ENCODE results near the gene SH3RF1. TPM values are rescaled to one million over a fixed set of nuclear protein-coding genes. Genes with fewer than 3 reads are reported as not detected.
"Not testable (repeated sequence)": the region's sequence is repeated elsewhere in the genome, so short reads cannot be mapped to it uniquely, and the experiment has no call there.

SH3RF1 gene
- total RNA-seq, 1 donor from 2014 or later: 11.2 TPM

DNA sequence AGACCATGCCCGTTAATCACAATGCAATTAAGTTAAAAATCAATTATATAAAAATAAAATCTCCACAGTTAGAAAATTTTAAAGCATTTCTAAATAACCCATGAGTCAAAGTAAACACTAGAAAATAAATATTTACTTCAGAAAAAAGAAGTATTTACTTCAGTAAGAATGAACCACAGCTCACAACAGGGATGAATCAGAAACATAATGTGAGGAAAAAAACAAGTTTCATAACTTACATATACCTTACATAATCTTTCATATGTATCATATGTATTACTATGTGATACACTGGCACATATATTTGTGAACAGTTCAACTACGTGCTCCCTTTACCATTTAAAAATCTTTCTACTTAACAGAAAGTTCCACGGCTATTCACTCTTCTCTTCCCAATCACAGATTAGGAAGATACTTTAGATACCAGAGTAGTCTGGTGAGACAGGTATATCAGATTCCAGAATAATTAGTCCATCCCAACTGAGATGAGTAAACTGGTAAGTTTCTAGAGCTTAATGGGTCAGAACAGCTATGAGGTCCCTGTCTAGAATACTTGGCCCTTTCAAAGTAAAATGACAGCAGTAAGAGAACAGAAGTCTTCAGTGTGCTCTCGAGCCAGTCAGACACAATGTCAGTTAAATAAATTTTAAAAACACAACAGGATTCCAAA is 70.3 kb downstream of the SH3RF1 start:
- DNase-seq: no peak

DNA sequence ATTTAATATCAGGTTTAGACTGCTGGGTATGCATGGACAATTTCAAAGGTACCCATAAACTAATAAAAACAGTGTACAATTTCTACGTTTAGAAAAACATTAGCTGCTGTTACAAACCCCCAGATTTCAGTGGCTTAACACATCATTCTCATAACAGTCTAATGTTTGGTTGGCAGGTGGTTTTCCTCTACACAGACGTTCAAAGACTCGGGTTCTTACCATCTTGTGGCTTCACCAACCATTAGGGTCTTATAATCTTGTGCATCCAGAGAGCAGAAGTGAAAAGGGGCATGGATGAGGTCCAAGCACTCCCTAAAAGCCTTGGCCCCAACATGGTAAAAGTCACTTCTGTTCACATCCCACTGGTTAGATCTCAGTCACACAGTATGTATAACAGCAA is 71.6 kb downstream of the SH3RF1 start:
- no peak for DNase-seq

GRCh38 chr4:169198167-169198566 is 72.6 kb downstream of the SH3RF1 start:
- no peak for DNase-seq

GRCh38 chr4:169197206-169197605 is 73.5 kb downstream of the SH3RF1 start:
- DNase-seq: not testable (repeated sequence)

DNA sequence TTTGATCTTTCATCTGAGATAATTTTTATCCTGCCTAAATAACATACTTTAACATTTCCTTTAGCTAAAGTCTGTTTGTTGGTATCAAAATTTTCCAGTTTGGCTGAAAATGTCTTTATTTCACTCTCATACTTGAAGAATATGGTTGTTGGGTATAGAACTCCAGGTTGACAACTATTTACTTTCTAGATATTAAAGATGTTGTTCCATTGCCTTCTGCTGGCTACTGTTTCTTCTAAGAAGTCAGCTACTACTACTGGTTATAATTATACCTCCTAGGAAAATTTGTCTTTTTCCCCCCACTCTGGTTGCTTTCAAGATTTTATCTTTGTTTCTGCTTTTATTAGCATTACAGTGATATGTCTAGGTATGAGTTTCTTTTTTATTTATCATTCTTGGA is 75.7 kb downstream of the SH3RF1 start:
- no peak for DNase-seq

GRCh38 chr4:169189968-169190367 is 80.8 kb downstream of the SH3RF1 start:
- not testable (repeated sequence) for DNase-seq

DNA sequence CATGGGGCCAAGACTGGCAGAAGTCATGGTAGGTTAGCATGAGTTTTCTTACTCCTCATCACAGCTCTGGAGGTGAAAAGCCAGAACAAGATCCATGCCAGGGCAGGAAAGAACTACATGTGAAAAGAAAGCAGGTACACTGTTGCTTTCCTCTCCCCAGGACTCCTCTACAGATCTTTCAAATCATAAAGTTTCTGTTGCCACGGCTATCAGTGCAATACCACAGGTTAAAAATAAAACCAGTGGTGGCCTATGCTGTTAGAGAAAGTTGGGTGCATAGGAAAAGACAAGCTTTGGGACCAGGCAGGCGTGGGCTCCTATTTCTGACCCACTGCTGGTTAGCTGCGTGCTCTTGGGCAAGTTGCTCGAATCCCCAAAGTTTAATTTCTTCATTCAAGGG is 81.4 kb downstream of the SH3RF1 start:
- DNase-seq: no peak

DNA sequence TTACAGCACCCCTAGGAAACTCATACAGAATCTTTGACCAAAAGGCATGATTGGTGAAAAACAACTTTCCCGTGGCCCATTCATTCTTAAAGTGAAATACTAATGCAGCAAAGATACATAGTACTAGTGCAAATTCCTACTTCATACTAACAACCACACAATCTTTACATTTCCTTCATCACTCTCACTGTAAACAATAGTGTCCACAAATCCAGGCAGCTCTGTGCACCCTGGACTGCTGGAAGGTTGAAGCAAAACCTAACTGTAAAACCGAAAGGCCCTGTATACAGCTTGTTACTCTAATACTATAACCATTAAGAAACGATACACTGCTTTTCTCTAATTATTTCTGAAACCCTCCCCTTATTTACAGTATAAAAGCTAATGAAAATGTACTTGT is 82.6 kb downstream of the SH3RF1 start:
- no peak for DNase-seq

GRCh38 chr4:169185133-169185956 is 85.4 kb downstream of the SH3RF1 start:
- DNase-seq: no peak

DNA sequence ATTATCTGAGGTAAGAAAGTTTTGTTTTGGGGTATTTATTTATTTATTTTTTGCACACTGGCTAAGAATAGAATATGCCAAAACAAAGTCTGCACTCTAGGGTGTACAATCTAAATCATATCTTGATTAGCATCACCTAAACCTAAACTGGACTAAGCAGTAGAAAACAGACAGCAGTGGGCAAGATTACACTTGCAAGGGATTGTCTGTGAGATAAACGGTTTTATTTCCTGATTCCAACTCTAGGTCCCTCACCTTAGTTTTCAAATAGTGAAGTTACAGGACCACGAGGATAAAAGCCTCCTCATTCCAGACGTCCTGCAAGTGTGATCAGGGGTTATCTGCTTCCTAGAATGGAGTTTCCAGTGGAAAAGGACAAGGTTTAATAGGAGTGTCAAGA is 86.1 kb downstream of the SH3RF1 start:
- no peak for DNase-seq

- no peak for DNase-seq
Measured at GRCh38 chr4:169184236-169184635, 86.5 kb downstream of the SH3RF1 start.

GRCh38 chr4:169183581-169183980 is 87.2 kb downstream of the SH3RF1 start:
- DNase-seq: no peak

- no peak for DNase-seq
Measured at GRCh38 chr4:169179609-169180521, 90.9 kb downstream of the SH3RF1 start.

- not testable (repeated sequence) for DNase-seq
Measured at GRCh38 chr4:169178092-169178491, 92.7 kb downstream of the SH3RF1 start.

DNA sequence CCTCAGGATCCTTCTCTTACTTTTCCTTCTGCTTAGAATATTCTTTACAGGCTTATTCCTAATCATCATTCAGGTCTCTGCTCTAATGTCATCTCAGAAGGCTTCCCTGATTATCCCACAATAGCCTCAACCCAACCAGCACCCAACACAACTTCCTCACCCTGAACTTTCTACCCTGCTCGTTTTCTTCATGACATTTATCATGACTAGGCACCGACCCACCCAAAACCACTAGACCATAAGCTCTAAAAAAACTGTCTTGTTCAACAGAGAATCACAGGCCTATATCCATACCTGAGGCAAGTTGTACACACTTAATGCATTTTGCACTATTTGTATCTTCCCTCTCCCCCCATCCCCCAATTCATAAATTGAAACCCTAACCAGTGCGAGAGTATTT is 95.3 kb downstream of the SH3RF1 start:
- DNase-seq: no peak

- DNase-seq: no peak
Measured at GRCh38 chr4:169175035-169175434, 95.7 kb downstream of the SH3RF1 start.

- no peak for DNase-seq
Measured at GRCh38 chr4:169174247-169174646, 96.5 kb downstream of the SH3RF1 start.

DNA sequence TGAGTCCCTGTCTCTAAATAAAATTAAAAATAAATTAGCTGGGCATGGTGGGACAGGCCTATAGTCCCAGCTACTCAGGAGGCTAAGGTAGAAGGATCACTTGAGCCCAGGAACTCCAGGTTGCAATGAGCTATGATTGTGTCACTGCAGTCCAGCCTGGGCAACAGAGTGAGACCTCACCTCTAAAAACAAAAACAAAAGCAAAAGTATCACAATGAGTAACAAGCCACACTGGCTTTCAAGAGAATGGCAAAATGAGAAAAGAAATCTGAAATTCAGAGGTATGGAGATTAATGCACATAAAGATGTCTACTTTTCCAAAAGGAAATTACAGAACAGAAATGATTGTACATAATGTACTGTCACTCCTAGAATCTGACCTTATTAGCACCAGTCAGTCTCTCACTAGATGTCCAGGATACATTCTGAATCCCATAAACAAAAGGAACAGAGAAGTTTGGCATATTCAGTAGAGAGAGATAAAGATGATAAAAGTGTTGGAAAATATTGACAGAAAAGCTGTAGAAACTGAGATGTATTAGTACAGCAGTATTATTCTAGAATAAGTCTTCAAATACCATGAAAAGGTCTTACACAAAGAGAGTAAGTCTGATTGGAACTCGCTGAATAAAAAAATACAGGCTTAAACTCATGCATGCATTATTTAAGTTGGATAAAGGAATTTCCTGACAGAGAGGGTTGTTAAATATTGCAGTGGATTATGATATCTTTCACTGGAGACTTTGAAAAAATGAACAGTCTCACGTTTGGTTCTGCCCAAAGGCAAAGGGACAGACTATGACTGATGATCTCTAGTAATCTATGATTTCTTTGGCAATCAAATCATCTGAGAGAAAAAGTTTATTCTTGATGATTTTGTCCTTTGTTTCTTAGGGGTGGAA is 102.5 kb downstream of the SH3RF1 start:
- DNase-seq: no peak

DNA sequence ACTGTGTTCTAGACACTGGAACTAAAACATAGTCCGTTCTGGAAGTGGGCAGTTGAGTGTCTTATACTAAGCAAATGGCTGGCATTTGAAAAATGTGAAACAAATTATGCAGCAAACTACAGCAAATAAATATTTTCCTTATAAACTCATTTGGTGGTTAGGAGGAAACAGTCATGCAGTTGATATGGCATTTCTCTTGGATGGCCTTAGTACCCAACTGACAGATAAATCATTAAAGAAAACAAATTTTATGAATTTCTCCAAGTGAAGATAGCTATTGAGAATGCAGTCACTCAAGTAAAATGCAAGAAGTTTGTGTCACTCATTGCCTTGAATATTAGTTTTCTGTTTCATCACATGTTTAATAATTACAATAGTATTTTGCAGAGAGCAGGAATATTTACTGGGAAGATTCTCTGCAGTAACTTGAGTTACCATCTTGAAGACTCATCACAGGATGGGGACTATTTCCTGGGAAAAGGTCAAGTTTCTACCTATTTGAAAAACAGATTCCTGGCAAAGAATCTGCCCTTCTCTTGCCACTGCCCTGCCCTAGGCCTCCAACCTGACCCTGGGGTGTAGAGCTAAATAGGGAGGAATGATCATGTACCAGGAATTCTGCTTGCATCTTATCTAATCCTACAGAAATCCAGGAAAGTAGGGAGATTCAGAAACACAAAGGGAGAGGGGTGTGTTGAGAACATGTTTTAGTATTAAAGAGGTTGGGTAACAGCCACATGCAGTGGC is 105.9 kb downstream of the SH3RF1 start:
- no peak for DNase-seq

DNA sequence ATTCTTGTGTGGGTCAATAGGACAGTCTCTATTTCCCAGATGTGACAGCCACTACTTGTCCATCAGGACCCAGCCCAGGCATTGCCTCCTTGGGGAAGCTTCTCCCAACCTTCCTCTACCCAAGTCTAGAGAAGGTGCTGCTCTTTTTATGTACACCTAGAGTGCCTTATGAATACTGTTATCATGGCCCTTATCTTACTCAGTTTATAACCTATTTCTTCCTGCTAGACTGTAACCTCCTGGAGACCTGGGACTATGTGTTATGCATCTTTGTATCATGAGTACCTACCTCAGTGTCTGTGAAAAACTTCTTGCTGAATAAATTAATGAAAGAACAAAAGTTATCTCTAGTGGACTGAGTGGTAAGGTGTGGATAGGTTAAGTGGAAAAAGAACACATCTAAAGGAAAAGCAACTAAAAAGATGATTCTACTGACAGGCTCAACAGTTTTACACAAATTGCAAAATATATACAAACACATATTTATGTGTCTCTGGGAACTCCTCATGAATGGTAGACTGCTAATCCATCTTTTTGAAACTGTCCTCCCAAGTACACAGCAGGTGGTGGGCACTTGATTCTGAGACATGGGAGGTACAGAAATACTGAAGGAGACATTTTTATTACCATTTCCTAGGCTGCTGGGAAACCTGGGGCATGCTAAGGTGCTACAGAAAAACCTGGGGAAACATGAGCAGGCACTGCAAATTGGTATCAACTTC is 106.6 kb downstream of the SH3RF1 start:
- DNase-seq: no peak

DNA sequence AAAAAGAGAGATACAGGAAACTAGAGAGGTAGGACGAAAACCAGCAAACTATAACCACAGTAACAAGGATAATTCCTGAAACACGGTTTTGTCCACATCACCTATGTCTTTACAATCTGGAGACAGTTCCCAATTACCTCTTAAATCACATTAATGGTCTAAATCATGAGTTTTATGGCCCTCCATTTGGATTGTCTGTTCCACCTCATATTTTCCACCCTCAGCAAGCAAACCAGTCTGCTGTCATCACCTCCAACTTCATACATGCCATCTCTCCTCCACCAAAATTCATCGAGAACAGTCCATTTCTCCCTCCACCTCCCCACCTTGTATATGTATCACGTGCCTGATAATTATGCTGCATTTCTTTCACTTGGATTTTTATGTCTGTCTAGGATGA is 107.3 kb downstream of the SH3RF1 start:
- DNase-seq: no peak
